Retinal pigment epithelial cell (primary cell): Measurements from ENCODE around the gene SLC66A3.

Source experiments
- DNase-seq: peaks from one replicate; pipeline ENCODE4 v3.0.0-alpha.2; 2010; ENCODE audit warnings: low read depth
- H3K4me3 ChIP-seq: 2 replicates; pipeline ENCODE4 v1.5.1; 2011; ENCODE audit warnings: mild to moderate bottlenecking, low read length, control low read depth, moderate library complexity
- TF ChIP-seq, protein P1 (sequence below): conservative IDR thresholded peaks from 2 replicates; pipeline ENCODE4 v1.5.1; 2011; ENCODE audit warnings: low read depth, low read length, control low read depth, inconsistent platforms

Gene SLC66A3

DNA sequence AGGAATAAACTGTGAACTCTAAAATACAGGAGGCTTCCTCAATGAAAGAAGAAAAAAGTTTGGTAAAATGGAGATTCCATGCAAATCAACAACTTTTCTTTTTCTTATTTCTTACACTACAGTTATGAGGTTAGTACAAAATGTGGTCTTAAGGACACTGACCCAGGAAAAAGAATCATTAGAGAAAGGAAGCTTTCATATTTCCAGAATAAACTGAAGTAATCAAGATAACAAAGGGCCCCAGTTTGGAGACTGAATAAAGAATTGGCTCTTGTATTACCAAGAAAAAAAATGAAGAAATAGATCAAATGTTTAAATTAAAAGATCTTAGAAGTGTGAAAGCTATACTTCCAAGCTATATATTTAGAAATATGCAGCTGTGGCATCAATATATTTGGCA is 72.3 kb downstream of the SLC66A3 start:
- H3K4me3 ChIP-seq: no peak overlapping the region
- no peak for DNase-seq
- TF ChIP-seq, protein P1, sequence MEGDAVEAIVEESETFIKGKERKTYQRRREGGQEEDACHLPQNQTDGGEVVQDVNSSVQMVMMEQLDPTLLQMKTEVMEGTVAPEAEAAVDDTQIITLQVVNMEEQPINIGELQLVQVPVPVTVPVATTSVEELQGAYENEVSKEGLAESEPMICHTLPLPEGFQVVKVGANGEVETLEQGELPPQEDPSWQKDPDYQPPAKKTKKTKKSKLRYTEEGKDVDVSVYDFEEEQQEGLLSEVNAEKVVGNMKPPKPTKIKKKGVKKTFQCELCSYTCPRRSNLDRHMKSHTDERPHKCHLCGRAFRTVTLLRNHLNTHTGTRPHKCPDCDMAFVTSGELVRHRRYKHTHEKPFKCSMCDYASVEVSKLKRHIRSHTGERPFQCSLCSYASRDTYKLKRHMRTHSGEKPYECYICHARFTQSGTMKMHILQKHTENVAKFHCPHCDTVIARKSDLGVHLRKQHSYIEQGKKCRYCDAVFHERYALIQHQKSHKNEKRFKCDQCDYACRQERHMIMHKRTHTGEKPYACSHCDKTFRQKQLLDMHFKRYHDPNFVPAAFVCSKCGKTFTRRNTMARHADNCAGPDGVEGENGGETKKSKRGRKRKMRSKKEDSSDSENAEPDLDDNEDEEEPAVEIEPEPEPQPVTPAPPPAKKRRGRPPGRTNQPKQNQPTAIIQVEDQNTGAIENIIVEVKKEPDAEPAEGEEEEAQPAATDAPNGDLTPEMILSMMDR: no peak
